ENCODE measurements around the gene BRSK2.

Gene BRSK2

DNA sequence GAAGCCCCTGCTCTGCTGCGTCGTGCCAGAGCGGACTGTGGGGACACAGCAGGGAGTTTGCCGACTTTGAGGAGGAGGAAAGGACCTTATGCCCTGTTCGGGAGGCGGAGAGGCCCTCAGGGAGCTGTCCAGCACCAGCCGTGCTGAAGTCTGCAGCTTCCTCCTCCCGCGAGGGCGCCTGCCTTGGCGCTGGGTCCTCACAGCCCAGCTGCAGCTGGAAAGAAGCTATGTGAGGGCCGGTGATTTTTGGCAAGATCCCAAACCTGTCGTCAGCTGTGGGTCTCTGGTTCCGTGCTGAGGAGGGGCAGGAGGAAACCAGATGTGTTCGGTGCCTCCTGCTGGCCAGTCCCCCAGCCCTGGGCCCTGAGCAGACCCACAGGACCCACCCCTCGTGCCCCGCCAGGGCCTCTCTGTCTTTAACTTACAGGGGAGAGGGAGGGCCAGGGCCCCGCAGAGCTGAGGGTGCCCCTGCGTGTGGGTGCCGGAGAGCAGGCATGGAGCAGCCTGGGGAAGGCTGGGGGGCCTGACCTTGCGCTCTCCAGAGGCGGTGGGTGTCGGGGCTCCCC, 12.0 kb downstream of the BRSK2 start:
- Histone ChIP-seq H3K27me3 (ENCODE audit: control insufficient read depth, insufficient read depth, low read length) (no peaks in the 10 kb centered on the region), H2AFZ (no peak overlapping the region), H3K4me2 (ENCODE audit: low read length) (no peak overlapping the region), H3K4me3 (ENCODE audit: low read depth, low read length) (no peak overlapping the region), H3K79me2 (peaks cover 2% of the 10 kb centered on the region), H3K9ac (no peak overlapping the region), H3K9me3 (ENCODE audit: control insufficient read depth, low read length) (no peaks in the 10 kb centered on the region), H3K4me1 (peaks cover 2% of the 10 kb centered on the region), H3K27ac (no peak overlapping the region), H3K36me3 (ENCODE audit: control insufficient read depth, insufficient read depth, low read length) (no peaks in the 10 kb centered on the region)
- TF ChIP-seq, protein P1, sequence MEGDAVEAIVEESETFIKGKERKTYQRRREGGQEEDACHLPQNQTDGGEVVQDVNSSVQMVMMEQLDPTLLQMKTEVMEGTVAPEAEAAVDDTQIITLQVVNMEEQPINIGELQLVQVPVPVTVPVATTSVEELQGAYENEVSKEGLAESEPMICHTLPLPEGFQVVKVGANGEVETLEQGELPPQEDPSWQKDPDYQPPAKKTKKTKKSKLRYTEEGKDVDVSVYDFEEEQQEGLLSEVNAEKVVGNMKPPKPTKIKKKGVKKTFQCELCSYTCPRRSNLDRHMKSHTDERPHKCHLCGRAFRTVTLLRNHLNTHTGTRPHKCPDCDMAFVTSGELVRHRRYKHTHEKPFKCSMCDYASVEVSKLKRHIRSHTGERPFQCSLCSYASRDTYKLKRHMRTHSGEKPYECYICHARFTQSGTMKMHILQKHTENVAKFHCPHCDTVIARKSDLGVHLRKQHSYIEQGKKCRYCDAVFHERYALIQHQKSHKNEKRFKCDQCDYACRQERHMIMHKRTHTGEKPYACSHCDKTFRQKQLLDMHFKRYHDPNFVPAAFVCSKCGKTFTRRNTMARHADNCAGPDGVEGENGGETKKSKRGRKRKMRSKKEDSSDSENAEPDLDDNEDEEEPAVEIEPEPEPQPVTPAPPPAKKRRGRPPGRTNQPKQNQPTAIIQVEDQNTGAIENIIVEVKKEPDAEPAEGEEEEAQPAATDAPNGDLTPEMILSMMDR (IDR thresholded peaks at IDR 0.05): no peak

GRCh38 chr11:1402355-1403077, 12.8 kb downstream of the BRSK2 start:
- Histone ChIP-seq H3K27ac (no peak overlapping the region), H3K9ac (no peak overlapping the region), H3K79me2 (peaks cover 2% of the 10 kb centered on the region), H3K4me3 (ENCODE audit: low read depth, low read length) (no peak overlapping the region), H3K27me3 (ENCODE audit: control insufficient read depth, insufficient read depth, low read length) (no peaks in the 10 kb centered on the region), H3K36me3 (ENCODE audit: control insufficient read depth, insufficient read depth, low read length) (no peaks in the 10 kb centered on the region), H3K9me3 (ENCODE audit: control insufficient read depth, low read length) (no peaks in the 10 kb centered on the region), H2AFZ (no peak overlapping the region), H3K4me1 (peaks cover 2% of the 10 kb centered on the region), H3K4me2 (ENCODE audit: low read length) (no peak overlapping the region)
- TF ChIP-seq, protein P1 (IDR thresholded peaks at IDR 0.05): no peak

DNA sequence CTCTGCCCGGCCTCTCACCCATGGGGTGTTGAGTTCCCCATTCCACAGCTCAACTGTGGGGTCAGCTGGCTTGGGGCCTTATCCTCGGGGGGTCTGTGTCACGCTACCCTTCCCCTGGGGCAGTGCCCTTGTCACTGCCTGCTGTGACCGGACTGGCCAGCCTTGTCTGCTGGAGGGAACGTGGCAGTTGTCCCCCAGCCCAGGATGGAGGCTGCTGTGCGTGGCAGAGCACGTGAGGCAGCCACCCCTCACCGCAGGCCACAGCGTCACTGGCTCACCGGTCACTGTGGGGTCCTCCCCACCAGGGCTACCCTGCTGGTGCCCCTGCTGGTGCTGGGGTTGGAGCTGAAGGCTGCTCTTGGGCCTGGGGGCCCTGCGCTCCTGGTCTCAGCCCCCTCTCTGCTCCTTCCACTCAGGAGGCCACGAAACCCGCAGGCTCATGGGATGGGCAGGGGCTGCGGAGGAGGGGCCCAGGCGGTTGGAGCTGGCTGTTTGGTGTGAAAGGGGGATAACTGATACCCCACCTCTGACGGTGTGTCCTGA, 13.4 kb downstream of the BRSK2 start:
- Histone ChIP-seq H3K4me1 (peaks cover 2% of the 10 kb centered on the region), H2AFZ (no peak overlapping the region), H3K27me3 (ENCODE audit: control insufficient read depth, insufficient read depth, low read length) (no peaks in the 10 kb centered on the region), H3K4me3 (ENCODE audit: low read depth, low read length) (no peak overlapping the region), H3K27ac (no peak overlapping the region), H3K36me3 (ENCODE audit: control insufficient read depth, insufficient read depth, low read length) (no peaks in the 10 kb centered on the region), H3K9me3 (ENCODE audit: control insufficient read depth, low read length) (no peaks in the 10 kb centered on the region), H3K79me2 (peaks cover 2% of the 10 kb centered on the region), H3K9ac (no peak overlapping the region), H3K4me2 (ENCODE audit: low read length) (no peak overlapping the region)
- TF ChIP-seq, protein P1 (IDR thresholded peaks at IDR 0.05): no peak

GRCh38 chr11:1403721-1404460, 14.2 kb downstream of the BRSK2 start:
- H3K4me1 ChIP-seq: peaks cover 2% of the 10 kb centered on the region
- no peaks in the 10 kb centered on the region for H3K36me3 ChIP-seq (ENCODE audit: control insufficient read depth, insufficient read depth, low read length)
- no peak overlapping the region for H2AFZ ChIP-seq
- TF ChIP-seq, protein P1 (IDR thresholded peaks at IDR 0.05): no peak
- no peak overlapping the region for H3K27ac ChIP-seq
- no peaks in the 10 kb centered on the region for H3K27me3 ChIP-seq (ENCODE audit: control insufficient read depth, insufficient read depth, low read length)
- no peak overlapping the region for H3K4me2 ChIP-seq (ENCODE audit: low read length)
- H3K79me2 ChIP-seq: peaks cover 2% of the 10 kb centered on the region
- H3K4me3 ChIP-seq (ENCODE audit: low read depth, low read length): no peak overlapping the region
- H3K9ac ChIP-seq: no peak overlapping the region
- no peaks in the 10 kb centered on the region for H3K9me3 ChIP-seq (ENCODE audit: control insufficient read depth, low read length)
